Fibroblast of mammary gland (primary cell): Measurements from ENCODE around the gene NECAB2.

ENCODE experiments used
- DNase-seq: peaks from one replicate; pipeline ENCODE4 v3.0.0-alpha.2; 2010; ENCODE audit warnings: low read depth
- H3K4me3 ChIP-seq: 2 replicates; pipeline ENCODE4 v1.5.1; 2011; ENCODE audit warnings: low read depth, mild to moderate bottlenecking, low read length, moderate library complexity; ENCODE audit not compliant: control insufficient read depth
- CTCF ChIP-seq: conservative IDR thresholded peaks from 2 replicates; pipeline ENCODE4 v1.5.1; 2011; ENCODE audit warnings: low read depth, low read length, inconsistent platforms; ENCODE audit not compliant: control insufficient read depth, insufficient read depth

NECAB2 gene

GRCh38 chr16:83980794-83981193 lies 12.8 kb downstream of the NECAB2 start:
- DNase-seq: no peak
- no peak overlapping the region for H3K4me3 ChIP-seq
- TF ChIP-seq CTCF: no peak

- DNase-seq: no peak
- TF ChIP-seq CTCF: no peak
- H3K4me3 ChIP-seq: no peak overlapping the region
Measured at GRCh38 chr16:83981799-83982198, 13.8 kb downstream of the NECAB2 start.

GRCh38 chr16:83983491-83983890 lies 15.4 kb downstream of the NECAB2 start:
- no peak overlapping the region for H3K4me3 ChIP-seq
- TF ChIP-seq CTCF: no peak
- DNase-seq: no peak

- TF ChIP-seq CTCF: no peak
- DNase-seq: no peak
- H3K4me3 ChIP-seq: no peak overlapping the region
Measured at GRCh38 chr16:83989300-83989699, 21.3 kb downstream of the NECAB2 start.

GRCh38 chr16:83990492-83990891 lies 22.4 kb downstream of the NECAB2 start:
- DNase-seq: no peak
- TF ChIP-seq CTCF: no peak
- no peak overlapping the region for H3K4me3 ChIP-seq

- peak; percentile 88 for DNase-seq
- TF ChIP-seq CTCF: no peak
- no peak overlapping the region for H3K4me3 ChIP-seq
Measured at GRCh38 chr16:83992624-83993023, 24.6 kb downstream of the NECAB2 start.

- no peak for TF ChIP-seq CTCF
- no peak overlapping the region for H3K4me3 ChIP-seq
- DNase-seq: peak; percentile 98
Measured at GRCh38 chr16:83994087-83994486, 26.0 kb downstream of the NECAB2 start.
